Measurements from ENCODE around the gene ZNF280B. TPM values are rescaled to one million over a fixed set of nuclear protein-coding genes. Genes with fewer than 3 reads are reported as not detected.

ZNF280B gene
- total RNA-seq, 4 donors from 2014 or later: 0.47 to 0.80 (median 0.70) TPM; not detected in 1

DNA sequence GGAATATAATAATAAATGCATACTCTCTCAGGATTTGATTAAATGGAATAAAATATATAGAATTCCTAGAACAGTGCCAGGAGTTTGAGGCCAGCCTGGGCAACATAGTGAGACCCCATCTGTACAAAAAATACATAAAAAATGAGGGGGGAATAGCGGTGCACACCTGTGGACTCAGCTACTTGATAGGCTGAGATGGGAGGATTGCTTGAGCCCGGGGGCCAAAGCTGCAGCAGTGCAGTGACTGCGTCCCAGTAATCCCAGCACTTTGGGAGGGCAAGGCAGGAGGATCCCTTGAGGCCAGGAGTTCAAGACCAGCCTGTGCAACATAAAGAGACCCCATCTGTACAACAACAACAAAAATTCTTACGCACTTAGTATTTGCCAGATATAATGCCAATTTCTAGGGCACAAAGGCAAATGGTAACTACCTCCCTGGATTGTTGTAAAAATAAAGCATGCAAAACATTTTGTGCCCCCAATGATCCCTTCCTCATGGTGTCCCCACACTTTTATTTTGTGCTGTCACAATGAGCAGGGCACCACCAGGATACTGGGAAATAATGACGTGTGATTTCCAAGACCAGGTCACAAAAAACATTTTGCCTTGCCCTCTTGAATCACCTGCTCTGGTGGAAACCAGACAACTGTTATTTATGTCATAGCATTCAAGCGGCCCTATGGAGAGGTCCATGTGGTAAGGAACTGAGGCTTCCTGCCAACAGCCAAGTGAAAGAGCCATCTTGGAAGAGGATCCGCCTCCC is 29.9 kb upstream of the ZNF280B start:
- Histone ChIP-seq H3K27me3 (no peaks in the 10 kb centered on the region), H3K4me3 (no peak overlapping the region), H3K4me1 (no peaks in the 10 kb centered on the region), H3K36me3 (no peaks in the 10 kb centered on the region), H3K27ac (no peak overlapping the region), H3K9me3 (no peaks in the 10 kb centered on the region)
- no peak for DNase-seq
- no peak for TF ChIP-seq CTCF (IDR thresholded peaks at IDR 0.05)
- no peak for TF ChIP-seq POLR2A (IDR thresholded peaks at IDR 0.05)

DNA sequence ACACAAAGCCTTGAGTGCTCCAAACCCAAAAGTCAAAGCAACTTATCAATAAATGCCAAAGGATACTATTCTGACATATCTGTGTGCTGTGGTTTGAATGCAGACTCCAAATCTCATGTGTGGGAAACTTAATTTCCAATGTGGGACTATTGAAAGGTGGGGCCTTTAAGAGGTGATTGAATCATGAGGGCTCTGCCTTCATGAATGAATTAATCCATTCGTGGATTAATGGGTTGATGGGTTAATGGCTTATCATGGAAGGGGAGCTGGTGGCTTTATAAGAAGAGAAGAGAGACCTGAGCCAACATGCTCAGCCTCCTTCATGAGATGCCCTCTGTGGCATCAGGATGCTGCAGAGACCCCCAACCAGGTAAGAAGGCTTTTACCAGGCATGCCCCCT is 28.4 kb upstream of the ZNF280B start:
- Histone ChIP-seq H3K9me3 (no peaks in the 10 kb centered on the region), H3K27ac (no peak overlapping the region), H3K4me1 (no peaks in the 10 kb centered on the region), H3K27me3 (no peaks in the 10 kb centered on the region), H3K4me3 (no peak overlapping the region), H3K36me3 (no peaks in the 10 kb centered on the region)
- no peak for DNase-seq
- no peak for TF ChIP-seq POLR2A (IDR thresholded peaks at IDR 0.05)

- no peaks in the 10 kb centered on the region for H3K4me1 ChIP-seq
- H3K27me3 ChIP-seq: no peaks in the 10 kb centered on the region
- no peak for DNase-seq
- TF ChIP-seq CTCF (IDR thresholded peaks at IDR 0.05) (no peak), POLR2A (IDR thresholded peaks at IDR 0.05) (no peak)
- no peak overlapping the region for H3K4me3 ChIP-seq
- no peaks in the 10 kb centered on the region for H3K9me3 ChIP-seq
- no peak overlapping the region for H3K27ac ChIP-seq
- no peaks in the 10 kb centered on the region for H3K36me3 ChIP-seq
Observed at GRCh38 chr22:22536515-22536914, 28.0 kb upstream of the ZNF280B start.

DNA sequence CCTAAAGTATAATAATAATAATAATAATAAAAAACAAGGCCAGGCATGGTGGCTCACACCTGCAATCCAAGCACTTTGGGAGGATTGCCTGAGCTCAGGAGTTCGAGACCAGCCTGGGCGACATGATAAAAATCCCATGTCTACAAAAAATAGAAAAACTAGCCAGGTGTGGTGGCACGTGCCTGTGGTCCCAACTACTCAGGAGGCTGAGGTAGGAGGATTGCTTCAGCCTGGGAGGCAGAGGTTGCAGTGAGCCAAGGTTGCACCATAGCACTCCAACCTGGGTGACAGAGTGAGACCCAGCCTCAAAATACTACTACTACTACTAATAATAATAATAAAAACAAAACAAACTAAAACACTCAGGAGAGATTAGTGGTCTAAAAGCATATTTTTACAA is 27.1 kb upstream of the ZNF280B start:
- no peaks in the 10 kb centered on the region for H3K9me3 ChIP-seq
- TF ChIP-seq POLR2A (IDR thresholded peaks at IDR 0.05) (no peak), CTCF (IDR thresholded peaks at IDR 0.05) (no peak)
- H3K27ac ChIP-seq: no peak overlapping the region
- H3K27me3 ChIP-seq: no peaks in the 10 kb centered on the region
- H3K4me3 ChIP-seq: no peak overlapping the region
- no peak for DNase-seq
- no peaks in the 10 kb centered on the region for H3K36me3 ChIP-seq
- no peaks in the 10 kb centered on the region for H3K4me1 ChIP-seq

GRCh38 chr22:22534604-22535415 is 26.3 kb upstream of the ZNF280B start:
- DNase-seq: no peak
- Histone ChIP-seq H3K4me1 (no peaks in the 10 kb centered on the region), H3K27ac (no peak overlapping the region), H3K36me3 (no peaks in the 10 kb centered on the region), H3K27me3 (no peaks in the 10 kb centered on the region), H3K9me3 (no peaks in the 10 kb centered on the region), H3K4me3 (no peak overlapping the region)
- TF ChIP-seq CTCF (IDR thresholded peaks at IDR 0.05): no peak
- no peak for TF ChIP-seq POLR2A (IDR thresholded peaks at IDR 0.05)

- Histone ChIP-seq H3K36me3 (no peaks in the 10 kb centered on the region), H3K27me3 (no peaks in the 10 kb centered on the region), H3K27ac (no peak overlapping the region), H3K9me3 (no peaks in the 10 kb centered on the region), H3K4me3 (no peak overlapping the region), H3K4me1 (no peaks in the 10 kb centered on the region)
- DNase-seq: no peak
- TF ChIP-seq CTCF (IDR thresholded peaks at IDR 0.05) (no peak), POLR2A (IDR thresholded peaks at IDR 0.05) (no peak)
Observed at GRCh38 chr22:22533863-22534262, 25.3 kb upstream of the ZNF280B start.
